ENCODE results near the gene BCAS1. TPM values are rescaled to one million over a fixed set of nuclear protein-coding genes. Genes with fewer than 3 reads are reported as not detected.
"Not testable (repeated sequence)": the region's sequence is repeated elsewhere in the genome, so short reads cannot be mapped to it uniquely, and the experiment has no call there.

The BCAS1 gene
- total RNA-seq, 1 donor from 2014 or later: not detected

DNA sequence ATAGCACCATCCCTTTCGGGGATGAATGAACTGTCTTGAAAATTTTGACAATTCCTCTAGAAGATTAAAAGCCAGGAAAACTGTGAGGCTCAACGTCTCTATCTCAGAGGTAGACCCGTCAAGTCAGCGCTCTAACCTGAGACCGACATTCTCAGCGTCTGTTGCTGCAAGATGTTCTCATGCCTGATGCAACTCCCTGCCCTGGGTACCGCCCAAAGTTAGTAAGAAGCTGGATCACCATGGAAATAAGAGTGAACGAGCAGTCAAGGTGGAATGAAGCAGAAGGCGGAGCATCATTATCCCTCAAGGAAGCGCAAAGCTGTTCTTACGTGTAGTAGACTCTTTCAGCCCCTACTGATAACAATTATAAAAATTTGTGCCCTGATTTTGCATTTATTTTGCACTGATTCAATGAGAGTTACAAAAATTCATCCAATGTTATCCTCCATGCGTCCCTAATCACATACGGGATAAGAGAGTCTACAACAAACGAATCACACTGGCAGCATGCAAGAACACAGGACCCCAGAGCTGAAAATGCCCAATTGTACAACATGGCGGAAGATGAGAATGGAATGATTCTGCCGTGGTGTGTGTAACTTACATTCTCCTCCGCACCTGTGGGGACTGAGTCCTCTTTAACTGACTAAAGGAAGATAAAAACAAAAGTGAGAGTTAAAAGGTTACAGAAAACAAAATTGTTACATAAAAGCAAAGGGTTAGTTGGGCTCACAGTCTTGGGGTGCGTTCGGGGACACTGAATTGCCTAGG, 95.4 kb downstream of the BCAS1 start:
- DNase-seq (ENCODE audit: low spot score): no peak
- TF ChIP-seq, protein P1, sequence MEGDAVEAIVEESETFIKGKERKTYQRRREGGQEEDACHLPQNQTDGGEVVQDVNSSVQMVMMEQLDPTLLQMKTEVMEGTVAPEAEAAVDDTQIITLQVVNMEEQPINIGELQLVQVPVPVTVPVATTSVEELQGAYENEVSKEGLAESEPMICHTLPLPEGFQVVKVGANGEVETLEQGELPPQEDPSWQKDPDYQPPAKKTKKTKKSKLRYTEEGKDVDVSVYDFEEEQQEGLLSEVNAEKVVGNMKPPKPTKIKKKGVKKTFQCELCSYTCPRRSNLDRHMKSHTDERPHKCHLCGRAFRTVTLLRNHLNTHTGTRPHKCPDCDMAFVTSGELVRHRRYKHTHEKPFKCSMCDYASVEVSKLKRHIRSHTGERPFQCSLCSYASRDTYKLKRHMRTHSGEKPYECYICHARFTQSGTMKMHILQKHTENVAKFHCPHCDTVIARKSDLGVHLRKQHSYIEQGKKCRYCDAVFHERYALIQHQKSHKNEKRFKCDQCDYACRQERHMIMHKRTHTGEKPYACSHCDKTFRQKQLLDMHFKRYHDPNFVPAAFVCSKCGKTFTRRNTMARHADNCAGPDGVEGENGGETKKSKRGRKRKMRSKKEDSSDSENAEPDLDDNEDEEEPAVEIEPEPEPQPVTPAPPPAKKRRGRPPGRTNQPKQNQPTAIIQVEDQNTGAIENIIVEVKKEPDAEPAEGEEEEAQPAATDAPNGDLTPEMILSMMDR (IDR thresholded peaks at IDR 0.05): no peak
- no peak overlapping the region for H3K4me3 Mint-ChIP-seq (ENCODE audit: unreplicated experiment)

DNA sequence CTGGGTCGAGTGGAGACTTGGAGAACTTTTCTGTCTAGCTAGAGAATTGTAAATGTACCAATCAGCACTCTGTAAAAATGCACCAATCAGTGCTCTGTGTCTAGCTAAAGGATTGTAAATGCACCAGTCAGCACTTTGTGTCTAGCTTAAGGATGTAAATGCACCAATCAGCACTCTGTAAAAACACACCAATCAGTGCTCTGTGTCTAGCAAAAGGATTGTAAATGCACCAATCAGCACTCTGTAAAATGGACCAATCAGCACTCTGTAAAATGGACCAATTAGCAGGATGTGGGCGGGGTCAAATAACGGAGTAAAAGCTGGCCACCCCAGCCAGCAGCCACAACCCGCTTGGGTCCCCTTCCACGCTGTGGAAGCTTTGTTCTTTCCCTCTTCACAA, 96.5 kb downstream of the BCAS1 start:
- DNase-seq (ENCODE audit: low spot score); H3K9me3 Mint-ChIP-seq (ENCODE audit: low read depth); H3K4me3 Mint-ChIP-seq (ENCODE audit: unreplicated experiment); H3K27me3 Mint-ChIP-seq (ENCODE audit: low read depth); H3K4me1 Mint-ChIP-seq (ENCODE audit: low read depth); H3K27ac Mint-ChIP-seq (ENCODE audit: unreplicated experiment); H3K36me3 Mint-ChIP-seq (ENCODE audit: low read depth): not testable (repeated sequence)

More for the DNA sequence above, 95.4 kb downstream of the BCAS1 start:
- peaks cover 6% of the 10 kb centered on the region for H3K9me3 Mint-ChIP-seq (ENCODE audit: low read depth)
- no peaks in the 10 kb centered on the region for H3K4me1 Mint-ChIP-seq (ENCODE audit: low read depth)
- H3K27ac Mint-ChIP-seq (ENCODE audit: unreplicated experiment): no peak overlapping the region
- H3K36me3 Mint-ChIP-seq (ENCODE audit: low read depth): no peaks in the 10 kb centered on the region
- H3K27me3 Mint-ChIP-seq (ENCODE audit: low read depth): no peaks in the 10 kb centered on the region

DNA sequence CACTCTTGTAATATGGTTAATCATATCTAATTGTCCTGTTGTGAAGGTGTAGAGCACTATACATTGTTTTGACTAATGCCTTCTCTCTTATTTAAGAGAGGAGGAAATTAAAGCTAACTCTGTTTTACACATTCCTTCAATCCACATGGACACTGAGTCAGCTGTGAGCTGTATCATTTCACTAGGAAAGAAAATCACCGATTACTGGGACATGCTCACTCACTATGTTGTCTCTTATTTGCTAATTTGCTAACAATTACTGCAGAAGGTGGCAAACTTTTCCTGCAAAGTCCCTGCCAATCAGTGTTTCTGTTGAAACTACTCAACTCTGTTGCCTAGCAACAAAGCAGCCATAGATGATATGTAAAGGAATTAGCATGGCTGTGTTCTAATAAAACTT, 98.2 kb downstream of the BCAS1 start:
- H3K9me3 Mint-ChIP-seq (ENCODE audit: low read depth): peaks cover 6% of the 10 kb centered on the region
- no peak overlapping the region for H3K27ac Mint-ChIP-seq (ENCODE audit: unreplicated experiment)
- no peaks in the 10 kb centered on the region for H3K36me3 Mint-ChIP-seq (ENCODE audit: low read depth)
- no peaks in the 10 kb centered on the region for H3K4me1 Mint-ChIP-seq (ENCODE audit: low read depth)
- DNase-seq (ENCODE audit: low spot score): no peak
- no peaks in the 10 kb centered on the region for H3K27me3 Mint-ChIP-seq (ENCODE audit: low read depth)
- H3K4me3 Mint-ChIP-seq (ENCODE audit: unreplicated experiment): no peak overlapping the region
- TF ChIP-seq, protein P1 (IDR thresholded peaks at IDR 0.05): no peak

DNA sequence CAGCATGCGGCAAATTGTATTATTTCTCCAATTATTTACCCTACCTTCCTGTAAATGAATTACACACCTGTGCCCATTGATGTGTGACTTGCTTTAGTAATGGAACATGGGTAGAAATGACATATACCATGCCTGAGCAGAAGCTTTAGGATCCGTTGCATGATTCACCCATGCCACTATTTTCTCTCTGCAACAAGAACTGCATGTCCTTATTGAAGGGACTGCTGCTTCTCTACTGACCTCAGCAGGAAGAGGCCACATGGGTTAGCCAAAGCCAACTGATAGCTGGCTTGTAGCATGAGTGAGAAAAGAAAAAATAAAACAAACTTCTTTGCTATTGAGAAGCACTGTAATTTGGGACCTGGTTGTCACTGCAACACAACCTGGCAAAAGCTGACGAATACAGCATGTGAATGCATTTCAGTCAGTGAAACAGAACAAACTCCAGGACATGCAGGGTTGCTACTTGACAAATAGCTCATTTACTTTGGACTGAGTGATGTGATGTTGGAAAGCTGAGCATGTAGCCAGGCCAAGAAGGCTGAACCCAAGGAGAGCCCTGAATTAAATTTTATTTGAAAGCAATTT, 99.2 kb downstream of the BCAS1 start:
- H3K27ac Mint-ChIP-seq (ENCODE audit: unreplicated experiment): no peak overlapping the region
- H3K27me3 Mint-ChIP-seq (ENCODE audit: low read depth): no peaks in the 10 kb centered on the region
- TF ChIP-seq, protein P1 (IDR thresholded peaks at IDR 0.05): no peak
- no peak for DNase-seq (ENCODE audit: low spot score)
- no peak overlapping the region for H3K4me3 Mint-ChIP-seq (ENCODE audit: unreplicated experiment)
- no peaks in the 10 kb centered on the region for H3K4me1 Mint-ChIP-seq (ENCODE audit: low read depth)
- no peaks in the 10 kb centered on the region for H3K36me3 Mint-ChIP-seq (ENCODE audit: low read depth)
- H3K9me3 Mint-ChIP-seq (ENCODE audit: low read depth): peaks cover 6% of the 10 kb centered on the region

DNA sequence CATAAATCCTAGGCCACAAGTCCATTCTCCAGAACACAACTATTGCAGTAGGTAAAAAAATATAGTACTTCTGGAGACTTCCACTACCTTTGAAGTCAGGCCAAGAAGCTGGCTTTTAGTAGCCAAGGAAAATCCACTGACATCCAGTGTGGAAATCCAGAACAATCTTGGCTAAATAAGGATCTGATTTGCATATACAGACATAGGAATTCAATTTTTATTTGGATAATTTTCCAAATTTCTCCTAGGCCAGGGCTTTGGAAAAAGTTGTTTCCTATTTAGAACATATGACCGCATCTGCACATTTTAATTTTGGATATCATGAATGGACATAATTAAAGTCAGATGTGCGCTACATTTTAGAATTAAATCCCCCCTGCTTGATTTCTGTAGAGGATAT, 100.2 kb downstream of the BCAS1 start:
- H3K36me3 Mint-ChIP-seq (ENCODE audit: low read depth): no peaks in the 10 kb centered on the region
- no peak overlapping the region for H3K4me3 Mint-ChIP-seq (ENCODE audit: unreplicated experiment)
- H3K27ac Mint-ChIP-seq (ENCODE audit: unreplicated experiment): no peak overlapping the region
- TF ChIP-seq, protein P1 (IDR thresholded peaks at IDR 0.05): no peak
- H3K27me3 Mint-ChIP-seq (ENCODE audit: low read depth): no peaks in the 10 kb centered on the region
- DNase-seq (ENCODE audit: low spot score): no peak
- peaks cover 6% of the 10 kb centered on the region for H3K9me3 Mint-ChIP-seq (ENCODE audit: low read depth)
- no peaks in the 10 kb centered on the region for H3K4me1 Mint-ChIP-seq (ENCODE audit: low read depth)
